NCI-H1048 (cell line): Measurements from ENCODE around the gene CXCL14.

ENCODE experiments used
- DNase-seq: peaks from one replicate; lab custom pipeline; 2025; lab: John Stamatoyannopoulos, UW

CXCL14 gene

DNA sequence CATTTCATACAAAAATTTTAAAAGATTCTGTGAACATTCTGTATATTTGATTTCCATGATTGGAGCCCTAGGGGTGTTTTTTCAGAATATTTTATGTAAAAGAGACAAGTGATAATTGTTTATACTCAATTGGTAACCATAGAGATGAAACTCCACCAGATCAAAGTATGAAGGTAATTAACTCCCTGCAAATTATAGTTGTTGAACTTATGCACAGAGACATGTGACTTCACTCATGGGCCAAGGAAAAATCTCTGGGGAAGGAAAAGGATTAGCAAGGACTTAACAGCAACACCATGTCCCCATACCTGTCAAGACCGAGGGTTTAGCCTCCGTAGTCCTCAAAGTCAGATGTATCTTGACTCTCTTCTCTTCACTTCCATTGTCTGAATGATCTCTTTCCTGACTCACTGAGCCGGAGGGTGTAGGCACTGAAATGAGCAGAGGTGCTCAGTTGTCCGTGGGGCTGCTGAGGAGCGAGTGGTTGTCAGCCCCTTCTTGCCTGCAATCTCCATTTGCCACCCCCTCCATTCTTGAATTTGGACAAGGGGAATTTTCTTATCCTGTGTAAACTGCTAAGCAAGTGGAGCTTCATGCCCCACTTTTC is 17.5 kb upstream of the CXCL14 start:
- no peak for DNase-seq

- DNase-seq = no peak
These were observed 15.7 kb upstream of the CXCL14 start for GRCh38 chr5:135594416-135594960.

- DNase-seq = no peak
These were observed 15.1 kb upstream of the CXCL14 start for GRCh38 chr5:135593886-135594285.

DNA sequence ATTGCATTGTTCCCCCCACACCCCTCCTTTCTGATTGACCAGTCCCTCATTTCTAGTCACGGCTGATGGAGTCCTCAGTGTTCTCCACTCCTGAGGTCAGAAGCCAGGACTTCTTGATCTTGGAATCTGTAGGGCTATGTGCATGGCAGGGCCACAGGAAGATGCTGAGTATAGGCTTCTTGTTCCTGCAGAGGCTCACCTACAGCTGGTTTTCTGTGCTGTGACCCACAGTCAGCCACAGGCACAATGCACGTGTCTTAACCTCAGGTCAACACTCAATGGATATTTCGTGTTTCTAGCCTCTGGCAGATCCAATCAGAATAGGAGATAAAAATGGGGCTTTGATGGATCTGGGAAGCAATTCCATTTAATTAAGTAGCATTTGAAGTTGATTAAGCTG is 14.3 kb upstream of the CXCL14 start:
- DNase-seq = no peak

- DNase-seq = no peak
These were observed 13.7 kb upstream of the CXCL14 start for GRCh38 chr5:135592312-135593045.

- no peak for DNase-seq
These were observed 12.5 kb upstream of the CXCL14 start for GRCh38 chr5:135591277-135591676.

DNA sequence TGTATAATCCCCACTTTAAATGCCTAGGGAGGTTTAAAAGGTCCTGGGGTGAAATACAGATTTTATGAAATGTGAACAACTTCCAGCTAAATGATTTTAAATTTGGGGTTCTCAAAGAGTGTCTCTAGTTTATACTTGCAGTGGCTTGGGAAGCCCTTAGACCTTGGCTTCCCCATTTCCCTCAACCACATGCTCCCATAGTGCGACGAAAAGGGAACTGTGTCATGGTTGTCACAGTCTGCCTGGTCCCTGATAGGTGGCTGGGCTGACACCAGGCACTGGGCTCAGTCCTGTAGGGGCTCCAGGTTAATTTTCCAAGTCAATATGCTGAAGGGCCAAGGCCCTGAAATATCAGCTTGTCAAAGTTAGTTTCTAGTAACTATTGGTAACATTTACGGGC is 10.4 kb upstream of the CXCL14 start:
- no peak for DNase-seq

- DNase-seq = no peak
These were observed 9.2 kb upstream of the CXCL14 start for GRCh38 chr5:135587721-135588663.

DNA sequence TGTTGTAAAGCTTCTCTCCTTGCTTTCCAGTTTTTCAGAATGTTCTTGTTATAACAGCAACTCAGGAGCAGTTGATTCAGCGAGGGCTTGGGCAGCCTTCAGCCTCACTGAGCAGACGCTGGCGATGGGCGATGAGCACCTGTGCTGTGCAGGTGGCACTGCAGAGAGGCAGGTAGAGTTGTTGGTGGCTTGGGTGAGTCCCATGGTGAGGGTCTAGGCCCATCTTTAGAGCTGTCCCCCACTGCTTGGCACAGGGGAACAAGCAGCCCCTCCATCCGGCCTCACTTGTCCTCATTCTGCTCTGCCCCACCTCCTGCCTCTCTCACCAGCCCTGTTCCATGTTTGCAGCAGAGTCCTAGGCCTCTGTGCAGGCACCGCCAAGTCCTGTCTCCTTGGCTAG is 6.1 kb upstream of the CXCL14 start:
- DNase-seq = no peak

DNA sequence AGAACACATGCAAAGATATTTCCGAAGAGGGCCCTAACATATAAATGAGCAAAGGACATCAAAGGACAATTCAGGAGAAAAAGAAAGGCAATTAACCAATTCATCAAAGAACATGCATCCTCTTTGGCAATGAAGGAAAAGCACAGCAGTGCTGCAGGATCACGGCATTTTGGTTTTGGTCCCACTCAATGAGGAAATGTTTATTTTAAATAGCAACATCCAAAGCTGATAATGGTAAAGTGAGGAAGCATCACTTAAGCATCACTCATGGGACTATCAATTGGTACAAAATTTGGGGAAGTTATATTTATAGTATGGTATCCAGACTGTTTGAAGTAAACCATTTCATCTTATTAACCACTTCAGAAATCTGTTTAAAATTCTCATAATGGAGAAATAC is 5.5 kb upstream of the CXCL14 start:
- no peak for DNase-seq

DNA sequence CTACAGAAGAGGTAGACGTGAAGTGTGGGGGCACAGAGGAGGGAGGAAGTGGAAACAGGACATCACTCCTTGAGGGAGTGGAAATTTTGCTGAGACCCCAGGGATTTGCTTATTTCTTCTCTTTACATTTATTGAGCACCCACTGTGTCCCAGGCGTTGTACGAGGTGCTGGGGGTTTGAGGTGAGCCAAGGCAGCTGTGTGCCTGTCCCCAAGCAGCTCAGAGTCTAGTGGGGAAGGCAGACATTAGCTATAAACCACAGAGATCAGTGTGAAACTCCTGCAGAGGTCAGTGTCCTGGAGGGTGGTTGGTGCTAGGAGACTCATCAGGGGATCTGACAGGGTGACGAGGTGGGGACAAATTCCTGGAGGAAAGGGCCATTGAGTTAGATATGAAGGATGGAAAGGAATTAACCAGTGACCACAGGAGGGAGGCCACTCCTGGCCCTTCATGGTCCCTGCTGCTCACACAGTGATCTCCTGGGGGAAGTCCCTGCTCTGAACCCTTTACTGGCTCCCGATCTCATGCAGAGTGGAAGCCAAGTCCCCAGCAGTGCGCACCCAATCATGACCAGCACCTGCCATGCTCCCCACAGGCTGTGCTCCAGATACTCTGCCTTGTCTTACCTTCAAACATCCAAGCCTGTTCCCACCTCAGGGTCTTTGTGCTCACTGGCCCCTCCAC is 3.4 kb upstream of the CXCL14 start:
- no peak for DNase-seq

DNA sequence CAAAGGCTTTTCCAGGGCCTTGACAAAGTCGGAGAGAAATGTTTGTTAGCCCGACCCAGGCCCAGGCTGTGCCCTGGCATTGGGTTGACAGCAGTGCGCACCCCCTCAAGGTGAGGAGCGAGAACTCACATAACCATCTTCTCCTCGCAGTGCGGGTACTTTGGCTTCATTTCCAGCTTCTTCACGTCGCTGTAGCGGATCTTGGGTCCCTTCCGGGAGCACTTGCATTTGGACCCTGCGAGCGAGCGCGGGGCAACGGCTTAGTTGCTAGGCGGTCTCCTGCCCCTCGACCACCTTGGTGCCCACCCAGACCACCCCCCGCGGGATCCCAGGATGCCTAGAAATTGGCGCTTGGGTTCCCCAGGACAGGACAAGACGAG is 496 bp downstream of the CXCL14 start:
- DNase-seq = no peak

DNA sequence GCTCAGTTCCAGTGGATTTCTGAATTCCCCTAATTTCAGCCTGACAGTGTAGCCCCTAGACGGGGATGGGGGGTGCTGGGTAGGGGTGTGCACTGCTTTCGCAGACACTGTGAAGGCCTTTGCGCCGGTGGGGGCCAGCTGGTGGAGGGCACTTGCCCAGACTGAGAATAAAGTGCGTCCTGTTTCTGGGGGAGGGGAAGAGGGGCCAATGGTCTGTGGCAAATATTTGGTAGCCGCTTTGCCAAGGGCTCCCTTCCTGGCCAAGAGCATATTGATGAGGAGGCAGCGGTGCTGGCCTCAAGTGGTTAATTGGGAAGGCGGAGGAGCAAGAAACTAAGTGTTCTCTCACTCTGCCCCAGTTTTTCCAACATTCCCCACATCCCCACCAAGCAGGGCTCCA is 1.4 kb downstream of the CXCL14 start:
- no peak for DNase-seq

- DNase-seq = no peak
These were observed 2.7 kb downstream of the CXCL14 start for GRCh38 chr5:135576075-135576599.

DNA sequence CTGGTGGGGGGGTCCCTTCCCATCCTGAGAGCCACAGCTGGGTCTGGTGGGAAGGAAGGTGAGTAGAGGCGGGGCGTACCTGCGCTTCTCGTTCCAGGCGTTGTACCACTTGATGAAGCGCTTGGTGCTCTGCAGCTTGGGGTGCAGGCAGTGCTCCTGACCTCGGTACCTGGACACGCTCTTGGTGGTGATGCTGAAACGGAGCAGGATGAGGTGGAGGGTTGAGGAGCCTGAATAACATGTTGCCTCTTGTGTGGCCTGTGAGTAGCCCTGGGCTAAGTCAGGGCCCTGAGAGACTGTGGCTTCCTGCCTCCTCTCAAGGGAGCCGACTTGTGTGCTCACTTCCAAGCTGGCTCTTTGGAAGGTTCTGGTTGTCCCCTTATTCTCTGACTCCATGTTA is 4.3 kb downstream of the CXCL14 start:
- DNase-seq = no peak

- DNase-seq = no peak
These were observed 6.9 kb downstream of the CXCL14 start for GRCh38 chr5:135571902-135572301.

DNA sequence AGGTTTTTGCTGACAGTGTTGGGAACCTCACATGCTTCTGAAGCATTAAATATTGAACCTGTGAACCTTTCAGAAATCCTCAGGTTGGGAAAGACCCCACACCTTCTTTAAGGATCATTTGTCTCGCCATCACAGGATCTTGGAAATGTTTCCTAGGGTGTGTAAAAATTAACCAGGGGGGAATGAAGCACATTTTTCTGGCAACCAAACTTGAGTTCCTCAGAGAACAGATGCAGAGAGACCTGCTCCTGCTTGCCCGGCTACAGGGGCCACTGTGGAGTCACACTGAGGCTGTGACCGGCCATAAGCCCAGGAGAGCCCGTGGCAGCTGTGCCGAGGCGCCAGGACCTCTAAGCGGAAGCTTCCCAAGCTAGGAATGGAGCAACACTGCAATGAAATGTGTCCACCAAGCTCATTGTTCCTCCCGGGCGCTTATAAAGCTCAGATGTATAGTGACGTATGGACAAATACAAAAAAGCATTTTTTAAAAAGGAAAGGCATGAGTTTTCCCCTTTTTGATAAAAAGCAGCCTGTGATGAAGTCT is 7.7 kb downstream of the CXCL14 start:
- DNase-seq = no peak

GRCh38 chr5:135570453-135570764 is 8.4 kb downstream of the CXCL14 start:
- no peak for DNase-seq

DNA sequence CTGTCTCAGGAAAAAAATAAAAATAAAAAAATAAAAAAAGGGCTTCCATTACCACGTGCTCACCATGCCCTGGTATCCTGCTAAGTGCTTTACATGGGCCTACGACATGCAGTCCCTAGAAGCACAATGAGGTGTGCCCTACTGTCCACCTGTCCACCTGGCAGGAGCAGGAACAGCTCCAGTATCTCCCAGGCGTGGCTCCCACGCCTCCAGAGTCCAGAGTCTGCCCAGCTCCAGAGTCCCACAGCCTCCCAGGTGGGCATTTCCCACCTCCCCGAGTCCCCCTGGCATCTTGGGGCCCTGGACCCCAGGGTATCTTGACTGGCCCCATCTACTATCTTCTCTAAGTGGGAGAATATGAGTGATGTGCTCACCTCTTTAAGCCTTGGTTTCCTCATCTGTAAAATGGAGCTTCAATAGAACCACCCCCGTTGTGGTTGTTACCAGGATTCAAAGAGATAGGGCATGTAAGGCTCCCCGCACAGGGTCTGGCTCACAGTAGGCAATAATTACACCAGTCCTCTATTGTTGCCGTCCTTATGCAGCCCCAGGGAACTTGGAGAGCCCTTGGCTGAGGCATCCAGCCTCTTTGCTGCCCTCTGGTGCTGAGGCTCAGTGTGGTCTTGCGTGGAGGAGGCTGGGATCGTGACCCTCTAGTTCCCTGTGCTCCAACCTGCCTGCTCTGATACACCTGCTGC is 8.9 kb downstream of the CXCL14 start:
- no peak for DNase-seq

DNA sequence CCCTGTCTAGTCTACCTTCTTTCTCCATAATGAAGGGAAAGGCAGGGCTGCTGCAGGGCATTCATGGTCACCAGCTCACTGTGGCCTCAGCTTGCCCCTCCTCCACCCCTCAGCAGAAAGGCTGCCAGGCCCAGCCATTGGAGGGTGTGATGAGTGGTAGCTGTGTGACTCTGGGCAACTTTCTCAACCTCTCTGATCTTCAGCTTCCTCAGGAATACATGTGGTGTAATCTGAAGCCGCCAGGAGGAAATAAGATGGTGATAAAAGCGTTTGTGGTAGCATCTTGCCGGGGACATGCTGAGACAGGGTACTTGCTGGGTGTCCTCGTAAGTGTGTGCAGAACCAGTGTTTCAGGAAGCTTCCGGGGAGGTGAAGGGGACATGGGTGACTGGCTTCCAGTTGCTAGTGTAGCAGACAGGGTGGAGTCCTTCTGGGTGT is 9.8 kb downstream of the CXCL14 start:
- no peak for DNase-seq

GRCh38 chr5:135568246-135568645 is 10.5 kb downstream of the CXCL14 start:
- no peak for DNase-seq
